GM08714 (cell line): ENCODE measurements around the gene MORC3.
A peak's percentile ranks its signal among the peaks of the same experiment; 100 is the strongest.
"Not testable (repeated sequence)": the region's sequence is repeated elsewhere in the genome, so short reads cannot be mapped to it uniquely, and the experiment has no call there.

Source experiments
- H3K4me3 ChIP-seq: fragments of 200-500 bp; sonication (Bioruptor generic); 2 replicates; pipeline ENCODE4 v1.5.1; 2014; ENCODE audit warnings: mild to moderate bottlenecking, low read length, inconsistent platforms
- ZNF274 ChIP-seq: IDR thresholded peaks from 2 replicates; pipeline ENCODE4 v1.6.1; 2012; ENCODE audit warnings: mild to moderate bottlenecking, low read depth, low read length

The MORC3 gene

DNA sequence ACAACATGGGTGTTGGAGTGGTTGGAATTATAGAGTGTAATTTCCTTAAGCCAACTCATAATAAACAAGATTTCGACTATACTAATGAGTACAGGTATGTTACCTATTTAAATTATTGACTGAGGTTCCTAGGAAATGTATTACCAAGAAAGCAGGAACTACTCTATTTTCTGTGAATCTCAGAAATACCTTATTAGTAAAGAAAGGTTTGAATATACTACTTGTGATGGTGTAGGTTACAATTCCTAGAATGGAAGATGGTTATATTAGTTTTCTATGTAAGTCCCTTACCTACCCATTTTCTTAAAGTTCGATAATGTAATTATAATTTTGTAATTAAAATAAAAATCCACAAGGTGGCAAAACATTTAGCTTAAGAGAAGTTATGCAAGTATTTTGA, 29.3 kb downstream of the MORC3 start:
- TF ChIP-seq ZNF274: no peak
- no peak overlapping the region for H3K4me3 ChIP-seq

DNA sequence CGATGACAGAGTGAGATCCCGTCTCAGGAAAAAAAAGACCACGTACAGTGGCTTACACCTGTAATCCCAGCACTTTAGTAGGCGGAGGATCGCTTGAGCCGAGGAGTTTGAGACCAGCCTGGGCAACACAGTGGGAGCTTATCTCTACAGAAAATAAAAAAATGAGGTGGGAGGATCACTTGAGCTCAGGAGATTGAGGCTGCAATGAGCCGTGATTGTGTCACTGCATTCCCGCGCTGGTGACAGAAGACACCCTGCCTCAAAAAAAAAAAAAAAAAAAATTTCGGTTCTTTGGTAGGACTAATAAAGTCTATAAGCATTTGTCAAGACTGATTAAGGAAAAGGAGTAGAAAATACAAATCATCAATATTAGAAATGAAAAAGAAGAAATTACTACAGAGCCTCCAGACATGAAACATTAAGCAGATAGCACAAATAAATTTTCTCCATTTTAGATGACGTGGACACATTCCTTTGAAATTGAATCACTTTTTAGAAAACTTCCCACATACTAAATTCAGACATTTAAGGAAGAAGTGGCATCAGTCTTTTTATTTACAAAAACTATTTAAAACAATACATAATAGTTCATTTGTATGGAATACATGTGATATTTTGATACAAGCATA, 30.4 kb downstream of the MORC3 start:
- no peak overlapping the region for H3K4me3 ChIP-seq
- TF ChIP-seq ZNF274: no peak

DNA sequence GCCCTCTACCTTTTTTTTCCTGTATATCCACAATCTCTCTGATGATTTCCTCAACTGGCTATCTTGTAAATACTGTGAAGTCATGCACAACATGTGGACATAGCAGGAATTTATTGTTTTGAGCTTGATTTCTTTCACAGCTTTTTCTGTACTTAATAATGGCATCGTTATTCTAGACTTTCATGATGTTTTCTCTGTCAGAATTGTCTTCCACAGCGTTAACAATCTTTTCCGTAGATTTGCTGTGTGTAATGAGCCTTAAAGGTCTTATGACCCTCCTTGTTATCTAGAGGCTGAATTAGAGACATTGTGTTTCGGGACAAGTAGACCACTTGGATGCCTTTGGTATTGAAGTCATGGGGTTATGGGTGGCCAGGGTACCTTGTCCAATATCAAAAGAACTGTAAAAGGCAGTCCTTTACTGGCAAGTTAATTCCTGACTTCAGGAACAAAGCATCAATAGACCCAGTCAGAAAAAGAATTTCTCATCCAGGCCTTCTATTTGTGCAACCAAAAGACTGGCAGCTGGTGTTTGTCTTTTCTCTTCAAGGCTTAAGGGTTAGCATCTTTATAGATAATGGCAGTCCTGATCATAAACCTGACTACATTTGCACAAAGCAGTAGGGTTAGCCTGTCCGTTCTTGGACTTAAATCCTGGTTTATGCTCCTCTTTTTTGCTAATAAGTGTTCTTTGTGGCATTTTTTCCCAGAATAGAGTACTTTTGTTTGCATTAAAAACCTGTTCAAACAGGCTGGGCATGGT, 35.1 kb downstream of the MORC3 start:
- no peak overlapping the region for H3K4me3 ChIP-seq
- no peak for TF ChIP-seq ZNF274

DNA sequence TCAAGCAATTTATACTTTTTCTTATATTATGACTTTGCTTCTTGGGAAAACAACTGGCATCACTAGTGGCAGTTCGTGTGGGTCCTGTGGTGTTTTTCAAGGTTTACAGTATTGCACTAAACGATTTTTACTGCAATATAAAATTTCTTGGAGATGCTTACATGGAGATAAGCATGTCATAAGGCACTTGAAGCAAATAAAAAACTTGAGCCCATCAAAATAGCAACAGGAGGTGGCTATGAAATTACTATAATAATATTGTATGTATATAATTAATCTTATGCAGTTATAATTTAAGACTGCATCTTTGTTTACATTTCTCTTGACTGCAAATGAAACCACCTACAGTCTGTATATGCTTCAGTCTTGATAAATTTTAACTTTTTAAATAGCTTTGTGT, 35.9 kb downstream of the MORC3 start:
- TF ChIP-seq ZNF274: no peak
- H3K4me3 ChIP-seq: no peak overlapping the region

DNA sequence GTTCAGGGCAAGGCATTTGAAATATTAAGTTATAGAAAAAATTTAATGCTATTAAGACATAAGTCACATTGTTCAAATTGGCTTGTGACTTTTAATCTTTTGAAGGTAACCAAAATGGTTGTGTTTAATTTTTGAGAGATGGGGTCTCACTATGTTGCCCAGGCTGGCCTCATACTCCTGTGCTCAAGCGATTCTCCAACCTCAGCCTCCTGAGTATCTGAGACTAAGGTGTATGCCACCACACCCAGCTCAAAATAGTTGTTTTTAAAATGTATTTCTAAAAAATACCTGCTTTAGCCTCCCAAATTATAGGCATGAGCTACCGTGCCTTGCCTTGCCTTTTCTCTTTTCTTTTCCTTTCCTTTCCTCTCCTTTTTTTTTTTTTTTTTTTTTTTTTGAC, 39.2 kb downstream of the MORC3 start:
- H3K4me3 ChIP-seq: no peak overlapping the region
- no peak for TF ChIP-seq ZNF274

DNA sequence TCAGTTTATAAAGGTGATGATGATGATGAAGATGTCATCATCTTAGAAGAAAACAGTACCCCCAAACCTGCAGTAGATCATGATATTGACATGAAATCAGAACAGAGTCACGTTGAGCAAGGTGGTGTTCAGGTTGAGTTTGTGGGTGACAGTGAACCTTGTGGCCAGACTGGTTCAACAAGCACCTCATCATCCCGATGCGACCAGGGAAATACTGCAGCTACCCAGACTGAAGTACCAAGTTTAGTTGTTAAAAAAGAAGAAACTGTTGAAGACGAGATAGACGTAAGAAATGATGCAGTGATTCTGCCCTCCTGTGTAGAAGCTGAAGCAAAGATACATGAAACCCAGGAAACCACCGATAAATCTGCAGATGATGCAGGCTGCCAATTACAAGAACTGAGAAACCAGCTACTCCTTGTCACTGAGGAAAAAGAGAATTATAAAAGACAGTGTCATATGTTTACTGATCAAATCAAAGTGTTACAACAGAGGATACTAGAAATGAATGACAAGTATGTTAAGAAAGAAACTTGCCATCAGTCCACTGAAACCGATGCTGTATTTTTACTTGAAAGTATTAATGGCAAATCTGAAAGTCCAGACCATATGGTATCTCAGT, 49.2 kb downstream of the MORC3 start:
- H3K4me3 ChIP-seq: no peak overlapping the region
- no peak for TF ChIP-seq ZNF274

DNA sequence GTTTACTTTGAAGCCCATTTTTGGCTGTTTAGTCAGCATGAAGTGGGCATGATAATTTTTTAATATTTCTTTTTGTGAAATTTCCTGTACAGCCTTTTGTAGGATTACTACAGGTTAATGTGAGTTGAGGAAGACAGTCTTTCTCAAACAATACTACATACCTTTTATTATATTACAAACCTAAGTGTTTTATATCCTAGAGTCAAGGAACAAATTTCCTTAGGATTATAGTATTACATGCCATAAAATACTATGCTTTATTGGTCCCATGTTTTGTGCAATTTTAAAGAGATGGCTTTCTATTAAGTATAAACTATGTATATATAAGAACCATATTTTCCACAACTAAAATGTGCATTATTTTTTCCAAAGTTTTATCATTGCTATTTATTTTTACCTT, 56.0 kb downstream of the MORC3 start:
- TF ChIP-seq ZNF274: no peak
- no peak overlapping the region for H3K4me3 ChIP-seq

DNA sequence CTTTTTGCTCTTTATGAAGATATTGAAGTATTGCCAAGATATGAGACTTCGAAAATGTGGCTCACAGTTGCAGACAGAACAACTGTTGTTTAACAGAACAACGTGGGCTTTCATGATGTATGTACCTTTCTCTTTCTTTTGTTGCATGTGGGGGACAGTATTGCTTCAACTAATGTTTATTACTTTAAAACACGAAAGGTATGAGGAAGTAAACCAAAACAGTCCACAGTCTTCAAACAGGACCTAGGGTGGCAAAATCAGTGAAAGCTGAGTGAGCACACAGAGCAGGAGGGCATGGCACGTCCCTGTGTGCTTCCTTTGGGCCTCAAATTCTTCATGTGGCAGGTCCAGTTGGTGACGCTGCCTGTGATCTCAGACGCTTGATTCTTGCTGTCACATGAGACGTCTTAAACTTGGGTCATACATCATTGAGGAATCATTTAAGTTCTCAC, 57.4 kb downstream of the MORC3 start:
- TF ChIP-seq ZNF274: no peak
- no peak overlapping the region for H3K4me3 ChIP-seq

DNA sequence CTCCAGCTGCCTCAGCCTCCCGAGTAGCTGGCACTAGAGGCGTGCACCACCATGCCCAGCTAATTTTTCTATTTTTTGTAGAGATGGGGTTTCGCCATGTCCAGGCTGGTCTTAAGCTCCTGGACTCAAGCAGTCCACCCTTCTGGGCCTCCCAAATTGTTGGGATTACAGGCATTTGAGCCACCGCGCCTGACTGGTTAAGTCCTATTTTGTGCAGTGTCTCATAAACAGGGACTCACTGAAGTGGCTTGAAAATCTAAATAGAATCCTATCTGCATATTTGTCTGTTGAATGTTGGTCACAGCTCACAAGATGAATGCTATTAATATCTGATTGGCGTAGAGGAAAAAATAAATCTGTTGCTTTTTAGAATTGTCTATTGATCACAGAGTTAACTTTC, 59.3 kb downstream of the MORC3 start:
- no peak for TF ChIP-seq ZNF274
- no peak overlapping the region for H3K4me3 ChIP-seq

DNA sequence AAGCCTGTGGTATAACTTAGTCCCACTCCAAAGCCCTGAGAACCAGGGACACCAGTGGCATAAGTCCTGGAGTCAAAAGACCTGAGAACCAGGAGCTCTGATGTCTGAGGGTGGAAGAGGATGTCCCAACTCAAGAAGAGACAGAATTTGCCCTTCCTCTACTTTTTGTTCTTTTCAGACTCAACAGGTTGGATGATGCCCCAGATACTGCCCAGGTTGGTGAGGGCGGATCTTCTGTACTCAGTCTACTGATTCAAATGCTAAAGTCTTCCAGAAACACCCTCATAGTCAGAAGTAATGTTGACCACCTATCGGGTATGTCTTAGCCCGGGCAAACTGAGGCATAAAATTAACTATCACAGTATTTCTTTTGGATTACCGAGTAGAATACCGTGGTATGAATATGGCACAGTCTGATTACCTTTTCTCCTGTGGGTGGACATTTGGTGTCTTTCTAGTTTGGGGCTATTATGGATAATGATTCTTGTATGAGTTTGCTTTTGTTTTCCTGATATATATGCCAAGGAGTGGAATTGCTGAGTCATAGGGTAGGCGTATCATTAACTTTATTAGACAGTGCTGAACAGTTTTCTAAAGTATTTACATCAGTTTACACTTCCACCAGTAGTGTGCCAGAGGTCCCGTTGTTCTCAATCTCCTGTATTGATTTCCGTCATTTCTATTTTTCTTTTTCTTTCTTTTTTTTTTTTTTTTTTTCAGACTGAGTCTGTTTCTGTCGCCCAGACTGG, 62.0 kb downstream of the MORC3 start:
- no peak for TF ChIP-seq ZNF274
- no peak overlapping the region for H3K4me3 ChIP-seq

DNA sequence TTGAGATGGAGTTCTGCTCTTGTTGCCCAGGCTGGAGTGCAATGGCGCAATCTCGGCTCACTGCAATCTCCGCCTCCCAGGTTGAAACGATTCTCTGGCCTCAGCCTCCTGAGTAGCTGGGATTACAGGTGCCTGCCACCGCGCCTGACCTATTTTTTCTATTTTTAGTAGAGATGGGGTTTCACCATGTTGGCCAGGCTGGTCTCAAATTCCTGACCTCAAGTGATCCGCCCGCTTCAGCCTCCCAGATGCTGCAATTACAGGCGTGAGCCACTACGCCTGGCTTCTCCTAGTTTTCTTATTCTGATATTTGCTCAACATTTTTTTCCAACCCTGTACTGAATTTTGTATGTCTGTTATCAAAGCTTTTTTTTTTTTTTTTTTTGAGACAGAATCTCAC, 62.7 kb downstream of the MORC3 start:
- H3K4me3 ChIP-seq: not testable (repeated sequence)

DNA sequence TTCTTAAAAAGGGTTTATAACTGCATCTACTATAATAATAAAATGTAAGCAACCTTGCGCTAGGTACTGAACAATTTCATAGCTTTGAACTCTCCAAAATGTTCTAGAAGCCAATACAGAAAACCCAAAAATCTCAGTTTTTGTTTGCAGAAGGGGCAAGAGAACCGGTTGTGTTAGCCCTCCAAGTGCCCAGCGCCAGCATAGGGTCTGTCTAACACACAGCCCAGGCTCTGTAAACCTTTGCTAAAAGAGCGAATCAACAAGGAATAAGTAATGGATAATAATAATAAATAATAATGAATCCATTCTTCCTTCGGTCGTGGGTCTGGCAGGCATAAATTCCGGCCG, 64.9 kb downstream of the MORC3 start:
- TF ChIP-seq ZNF274: no peak
- H3K4me3 ChIP-seq: peak overlapping the region; percentile 83; the same call in 1 of the 2 replicates

DNA sequence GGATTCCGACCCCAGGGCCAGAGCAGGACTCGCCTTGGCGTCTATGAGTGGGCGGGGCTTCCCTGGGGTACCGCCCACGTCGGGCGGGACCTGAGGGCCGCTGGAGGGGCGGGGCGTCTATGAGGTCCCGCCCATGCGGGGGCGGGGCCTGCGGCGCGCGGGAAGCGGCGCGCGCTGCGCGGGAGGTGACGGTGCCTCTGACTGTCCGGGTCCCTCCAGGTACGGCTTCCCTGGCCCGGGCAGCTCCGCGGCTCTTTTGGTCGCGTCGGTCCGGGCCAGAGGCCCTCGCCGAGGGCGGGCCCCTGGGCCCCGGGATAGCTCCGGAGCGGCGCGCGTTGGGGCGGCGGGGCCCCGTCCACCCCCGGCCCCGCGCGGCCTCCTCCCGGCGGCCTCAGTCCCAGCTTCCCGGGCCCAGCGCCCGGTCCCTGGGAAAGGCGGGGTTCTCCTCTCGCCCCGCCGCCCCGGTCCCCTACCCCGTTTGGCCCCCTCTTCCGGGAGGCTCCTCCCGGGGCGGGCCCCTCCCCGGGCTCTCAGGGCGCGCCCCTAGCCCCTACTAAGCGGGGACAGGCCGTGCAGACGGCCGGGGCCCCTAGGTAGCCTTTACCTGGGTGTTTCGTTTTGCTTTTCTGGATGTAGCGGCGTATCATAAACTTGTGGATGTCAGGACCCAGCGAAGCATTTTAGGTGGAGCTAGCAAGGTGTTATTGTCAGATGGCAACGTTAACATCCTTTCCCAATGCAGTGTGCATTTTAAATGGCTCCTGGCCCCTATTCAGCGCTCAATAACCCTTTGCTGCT, 65.4 kb downstream of the MORC3 start, which contains the start of gene CHAF1B:
Gene CHAF1B (plus strand): TSS at position 160 of the 798 bp plus-strand sequence. CDS start 745 bp downstream, outside the sequence.
- peak within 1 kb of the TSS; percentile 83 for H3K4me3 ChIP-seq
- TF ChIP-seq ZNF274: no peak
